ENCODE measurements around the gene RNF213.

RNF213 gene

DNA sequence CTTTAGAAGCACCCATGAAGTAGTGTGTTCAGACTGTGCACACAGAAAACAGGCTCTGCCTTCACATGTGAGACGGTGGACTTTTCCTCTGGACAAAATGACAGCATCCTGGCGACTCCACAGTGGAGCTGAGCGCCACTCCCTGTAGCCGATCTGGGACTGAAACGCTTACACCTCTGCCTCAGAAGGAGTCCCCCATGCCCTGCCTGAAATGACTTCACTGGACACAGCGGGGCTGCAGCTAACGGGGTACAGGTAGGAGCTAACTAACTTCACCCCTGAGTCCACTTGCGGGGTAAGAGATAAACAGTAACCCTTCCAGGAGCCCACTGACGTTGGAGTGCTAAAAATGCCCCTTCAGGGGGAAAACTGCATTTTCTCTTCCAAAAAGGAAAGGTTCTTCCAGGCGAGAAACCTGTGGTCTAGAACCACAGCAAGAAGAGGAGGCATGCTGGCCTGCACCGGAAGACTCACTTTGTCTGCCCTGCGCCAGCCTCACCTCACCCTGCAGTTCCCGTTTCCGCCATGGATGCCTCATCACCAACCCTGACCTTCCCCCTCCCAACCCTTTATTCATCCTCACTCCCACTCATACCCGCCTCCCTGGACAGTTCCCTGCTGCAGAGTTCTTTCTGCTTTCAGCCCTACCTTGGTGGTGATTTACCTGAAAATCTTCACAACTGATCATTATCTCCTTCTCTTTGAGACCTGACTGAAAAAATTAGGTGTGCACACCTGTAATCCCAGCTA lies 134.9 kb downstream of the RNF213 start:
- TF ChIP-seq TAF1 (IDR thresholded peaks at IDR 0.05; ENCODE audit: borderline replicate concordance, insufficient read depth, low read length), result no peak
- TF ChIP-seq REST (IDR thresholded peaks at IDR 0.05; ENCODE audit: insufficient read depth in 1 of 2, low read depth in 2 of 2, low read length in 2 of 2), result no peak
- TF ChIP-seq POLR2AphosphoS5 (IDR thresholded peaks at IDR 0.05; ENCODE audit: low read depth, low read length), result no peak
- no peak for TF ChIP-seq SIN3A (IDR thresholded peaks at IDR 0.05; ENCODE audit: borderline replicate concordance, insufficient read depth, low read length)
- no peak for TF ChIP-seq FOXP2 (optimal IDR thresholded peaks at IDR 0.05; ENCODE audit: borderline replicate concordance, extremely low read depth, extremely low read length, insufficient read depth)

DNA sequence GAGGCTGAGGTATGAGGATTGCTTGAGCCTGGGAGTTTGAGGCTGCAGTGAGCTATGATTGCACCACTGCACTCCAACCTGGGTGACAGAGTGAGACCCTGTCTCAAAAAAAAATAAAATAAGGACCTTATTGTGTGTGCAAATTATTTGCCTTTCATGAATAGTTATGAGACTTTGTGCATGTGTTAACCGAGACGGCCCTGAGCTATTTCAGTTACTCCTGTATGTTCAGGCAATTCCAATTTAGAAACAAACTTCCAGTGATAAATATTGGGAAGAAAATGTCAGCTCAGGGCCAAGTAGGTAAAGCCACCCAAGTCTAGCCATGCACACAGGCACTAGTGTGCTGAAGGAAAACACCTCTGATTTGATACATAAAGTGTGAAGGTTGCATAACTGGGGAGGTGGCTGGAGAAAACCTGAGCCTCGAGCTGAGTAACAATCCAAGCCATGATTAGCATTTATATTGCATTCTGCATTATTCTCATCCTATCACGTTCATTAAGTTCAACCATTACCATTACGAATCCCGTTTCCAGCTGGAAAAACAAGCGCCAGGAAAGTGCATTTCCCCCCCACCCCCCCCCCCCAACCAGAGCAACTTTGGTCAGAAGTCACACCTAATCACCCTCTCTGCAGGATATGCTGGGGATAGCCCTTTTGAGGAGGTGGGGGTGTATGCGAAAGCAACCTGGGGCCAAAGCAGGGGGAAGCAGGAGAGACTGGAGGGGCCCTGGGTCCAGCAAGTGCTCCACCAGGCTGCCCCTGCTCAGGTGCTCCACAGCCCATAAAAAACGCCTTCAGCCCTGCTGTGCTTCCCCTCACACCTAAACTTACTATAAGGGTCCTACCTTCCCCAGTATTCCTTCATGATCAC lies 135.7 kb downstream of the RNF213 start:
- TF ChIP-seq POLR2AphosphoS5 (IDR thresholded peaks at IDR 0.05; ENCODE audit: low read depth, low read length) (0 out of 2 replicates have a peak, but pooled peaks have one; percentile 40), REST (IDR thresholded peaks at IDR 0.05; ENCODE audit: insufficient read depth in 1 of 2, low read depth in 2 of 2, low read length in 2 of 2) (no peak)

GRCh38 chr17:80397034-80397387 lies 136.4 kb downstream of the RNF213 start:
- TF ChIP-seq TAF1 (IDR thresholded peaks at IDR 0.05; ENCODE audit: borderline replicate concordance, insufficient read depth, low read length) (no peak), REST (IDR thresholded peaks at IDR 0.05; ENCODE audit: insufficient read depth in 1 of 2, low read depth in 2 of 2, low read length in 2 of 2) (no peak), FOXP2 (optimal IDR thresholded peaks at IDR 0.05; ENCODE audit: borderline replicate concordance, extremely low read depth, extremely low read length, insufficient read depth) (no peak), POLR2AphosphoS5 (IDR thresholded peaks at IDR 0.05; ENCODE audit: low read depth, low read length) (no peak), SIN3A (IDR thresholded peaks at IDR 0.05; ENCODE audit: borderline replicate concordance, insufficient read depth, low read length) (no peak)

- TF ChIP-seq FOXP2 (optimal IDR thresholded peaks at IDR 0.05; ENCODE audit: borderline replicate concordance, extremely low read depth, extremely low read length, insufficient read depth), result no peak
- TF ChIP-seq POLR2AphosphoS5 (IDR thresholded peaks at IDR 0.05; ENCODE audit: low read depth, low read length), result no peak
- TF ChIP-seq TAF1 (IDR thresholded peaks at IDR 0.05; ENCODE audit: borderline replicate concordance, insufficient read depth, low read length), result no peak
- TF ChIP-seq REST (IDR thresholded peaks at IDR 0.05; ENCODE audit: insufficient read depth in 1 of 2, low read depth in 2 of 2, low read length in 2 of 2), result no peak
- no peak for TF ChIP-seq SIN3A (IDR thresholded peaks at IDR 0.05; ENCODE audit: borderline replicate concordance, insufficient read depth, low read length)
Observed at GRCh38 chr17:80397686-80398085, 137.0 kb downstream of the RNF213 start.

Data from PFSK-1 (cell line).